Sciatic nerve (tissue), 2 donors: Measurements from ENCODE around the gene NUP153. TPM values are rescaled to one million over a fixed set of nuclear protein-coding genes. Genes with fewer than 3 reads are reported as not detected.
"Not testable (repeated sequence)": the region's sequence is repeated elsewhere in the genome, so short reads cannot be mapped to it uniquely, and the experiment has no call there.

Experiments
- ATAC-seq: fragments of 200-7000 bp; cut with Tn5 transposase; one replicate; pipeline ENCODE4 v1.9.1; 2020; ENCODE audit warnings: mild to moderate bottlenecking, moderate library complexity
- DNase-seq: peaks from one replicate; pipeline ENCODE4 v3.0.0-alpha.2; 2020; ENCODE audit warnings: low spot score
- intact Hi-C: fragments of 100-400 bp; cut with DNase I; formaldehyde crosslinking; loops from one replicate; pipeline ENCODE4 v1.14.2; 2022
- total RNA-seq: library from RNA; stranded (reverse); fragmentation: NEBNext Ultra II Directional; extraction: Animal tissue kit (Norgen Biotek cat#: 25700); gene quantifications from one replicate; pipeline ENCODE4 v1.2.1, GENCODE V29; 2021
- donor health status: DM: no; HTN: no; CAD: no.
- donor health status: DM: no; HTN: no; CAD: no.

Gene NUP153
- total RNA-seq, 1 donor from 2014 or later = 41.0 TPM

- DNase-seq (no peak), ATAC-seq (peak; percentile 96)
- intact Hi-C loops = loop anchor here (10.0 kb wide), 1 partner anchor 430 kb away; no protein-coding TSS in a partner anchor
Observed at GRCh38 chr6:17584241-17584803, 122.4 kb downstream of the NUP153 start.

- no peak for DNase-seq
- peak; percentile 43 for ATAC-seq
Observed at GRCh38 chr6:17583811-17584210, 122.9 kb downstream of the NUP153 start.

GRCh38 chr6:17581282-17581681, 125.4 kb downstream of the NUP153 start:
- not testable (repeated sequence) for ATAC-seq, DNase-seq
- intact Hi-C loops = loop anchor here (10.0 kb wide), 1 partner anchor 426 kb away; no protein-coding TSS in a partner anchor

More at GRCh38 chr6:17583811-17584210, 122.9 kb downstream of the NUP153 start:
- intact Hi-C loops = loop anchor here (10.0 kb wide), 1 partner anchor 429 kb away; no protein-coding TSS in a partner anchor

GRCh38 chr6:17580518-17581048, 126.1 kb downstream of the NUP153 start:
- ATAC-seq = peak; percentile 58
- DNase-seq = no peak
- intact Hi-C loops = loop anchor here (10.0 kb wide), 1 partner anchor 426 kb away; no protein-coding TSS in a partner anchor

- DNase-seq = no peak
- intact Hi-C loops = no loop called here
- no peak for ATAC-seq
Observed at GRCh38 chr6:17577059-17577458, 129.7 kb downstream of the NUP153 start.

- DNase-seq (no peak), ATAC-seq (no peak)
- intact Hi-C loops = no loop called here
Observed at GRCh38 chr6:17574866-17575560, 131.7 kb downstream of the NUP153 start.

GRCh38 chr6:17565399-17565798, 141.3 kb downstream of the NUP153 start:
- intact Hi-C loops = no loop called here
- ATAC-seq (no peak), DNase-seq (no peak)

Other genes with a start within 250 kb of the NUP153 start
- 35.2 TPM for gene FAM8A1, start 106.6 kb downstream of the NUP153 start, total RNA-seq